K562 (cell line): ENCODE measurements around the gene OXNAD1. TPM values are rescaled to one million over a fixed set of nuclear protein-coding genes. Genes with fewer than 3 reads are reported as not detected.
A peak's percentile ranks its signal among the peaks of the same experiment; 100 is the strongest.

Experiments used
- CXXC5 ChIP-seq: fragments of 250-450 bp; sonication (Bioruptor Pico); IDR thresholded peaks from 2 replicates; pipeline ENCODE4 v1.8.0; 2022; ENCODE audit warnings: inconsistent platforms, mild to moderate bottlenecking, moderate library complexity
- ESRRB ChIP-seq: fragments of 250-450 bp; sonication (Bioruptor Pico); IDR thresholded peaks from 2 replicates; pipeline ENCODE4 v1.5.0; 2020; ENCODE audit warnings: mild to moderate bottlenecking, moderate library complexity, borderline replicate concordance
- MIER1 ChIP-seq: fragments of 450-650 bp; IDR thresholded peaks from 2 replicates; pipeline ENCODE4 v1.6.1; 2016; ENCODE audit warnings: antibody characterized with exemption, mild to moderate bottlenecking, low read depth
- POLR2A ChIP-seq: fragments of 450-650 bp; conservative IDR thresholded peaks from 2 replicates; pipeline ENCODE4 v1.6.1; 2016
- PYGO2 ChIP-seq: fragments of 450-650 bp; IDR thresholded peaks from 2 replicates; pipeline ENCODE4 v1.6.1; 2016; ENCODE audit warnings: mild to moderate bottlenecking, missing genetic modification characterization, moderate library complexity, missing compliant biosample characterization
- SPI1 ChIP-seq: IDR thresholded peaks from 2 replicates; pipeline ENCODE4 v1.6.1; 2011; ENCODE audit warnings: low read depth, low read length, control low read depth, borderline replicate concordance
- TAL1 ChIP-seq: fragments of 450-650 bp; IDR thresholded peaks from 2 replicates; pipeline ENCODE4 v1.6.1; 2016; ENCODE audit warnings: mild to moderate bottlenecking
- TEAD1 ChIP-seq, 2 experiments: fragments of 450-650 bp in 1 of 2; sonication (generic) in 1 of 2; formaldehyde crosslinking; IDR thresholded peaks; 2 replicates each; pipeline versions ENCODE4 v1.4.0 to v1.8.0; 2020 to 2022; ENCODE audit warnings: mild to moderate bottlenecking in 2 of 2, missing genetic modification reagents in 1 of 2
- ZEB2 ChIP-seq: fragments of 450-650 bp; IDR thresholded peaks from 2 replicates; pipeline ENCODE4 v1.6.1; 2016
- ZNF134 ChIP-seq: fragments of 250-450 bp; sonication (Bioruptor Pico); conservative IDR thresholded peaks from 2 replicates; pipeline ENCODE4 v1.4.0; 2020
- ZNF197 ChIP-seq: fragments of 200-800 bp; sonication (Bioruptor generic); IDR thresholded peaks from 2 replicates; pipeline ENCODE4 v1.6.1; 2016; ENCODE audit warnings: low read depth, missing genetic modification characterization, missing compliant biosample characterization
- polyA plus RNA-seq, 8 experiments: library from polyadenylated mRNA; depleted of rRNA in 4 of 8; stranded (reverse) in 5 of 8; unstranded in 3 of 8; fragments of >200 nt; fragmentation: Nextera tagmentation in 2 of 8; fragmentation: Illumina TruSeq in 1 of 8; extraction: Ambion mirVana in 2 of 8; extraction: Trizol in 1 of 8; gene quantifications; 2 replicates each; pipeline versions ENCODE4 v1.2.1 to v1.2.3, GENCODE V29; 2011 to 2014; ENCODE audit warnings: inconsistent platforms in 1 of 8, missing spikeins in 1 of 8
- total RNA-seq, 7 experiments: library from RNA; depleted of rRNA in 6 of 7; stranded (reverse); fragments of >200 nt in 6 of 7; fragmentation: Illumina TruSeq in 2 of 7; extraction: Trizol in 2 of 7; gene quantifications; 2 replicates each; pipeline versions ENCODE4 v1.2.1 to v1.2.3, GENCODE V29; 2011 to 2021; ENCODE audit warnings: low replicate concordance in 1 of 7
- TF ChIP-seq, protein P1 (sequence below): fragments of 250-450 bp; sonication (Bioruptor Pico); IDR thresholded peaks from 2 replicates; pipeline ENCODE4 v1.5.0; 2021; ENCODE audit warnings: mild to moderate bottlenecking, borderline replicate concordance
- TF ChIP-seq, protein P2 (sequence below): fragments of 450-650 bp; IDR thresholded peaks from 2 replicates; pipeline ENCODE4 v1.6.1; 2017; ENCODE audit warnings: antibody characterized with exemption, mild to moderate bottlenecking
- TF ChIP-seq, protein P3 (sequence below): fragments of 250-450 bp; sonication (Bioruptor Pico); IDR thresholded peaks from 2 replicates; pipeline ENCODE4 v1.8.0; 2021; ENCODE audit warnings: mild to moderate bottlenecking, moderate library complexity
- TF ChIP-seq, protein P4 (sequence below): sonication (generic); formaldehyde crosslinking; IDR thresholded peaks from 2 replicates; pipeline ENCODE4 v1.8.0; 2022; ENCODE audit warnings: mild to moderate bottlenecking, missing genetic modification reagents
- TF ChIP-seq, protein P5 (sequence below): fragments of 250-450 bp; sonication (Bioruptor Pico); IDR thresholded peaks from 2 replicates; pipeline ENCODE4 v1.8.0; 2022; ENCODE audit warnings: inconsistent platforms

Gene OXNAD1
- total and polyA plus RNA-seq, 9 of the 15 experiments (the other 6 are each of a cell fraction or from before 2014, with no cell fraction given), result 12.8 to 44.4 (median 41.1) TPM

DNA sequence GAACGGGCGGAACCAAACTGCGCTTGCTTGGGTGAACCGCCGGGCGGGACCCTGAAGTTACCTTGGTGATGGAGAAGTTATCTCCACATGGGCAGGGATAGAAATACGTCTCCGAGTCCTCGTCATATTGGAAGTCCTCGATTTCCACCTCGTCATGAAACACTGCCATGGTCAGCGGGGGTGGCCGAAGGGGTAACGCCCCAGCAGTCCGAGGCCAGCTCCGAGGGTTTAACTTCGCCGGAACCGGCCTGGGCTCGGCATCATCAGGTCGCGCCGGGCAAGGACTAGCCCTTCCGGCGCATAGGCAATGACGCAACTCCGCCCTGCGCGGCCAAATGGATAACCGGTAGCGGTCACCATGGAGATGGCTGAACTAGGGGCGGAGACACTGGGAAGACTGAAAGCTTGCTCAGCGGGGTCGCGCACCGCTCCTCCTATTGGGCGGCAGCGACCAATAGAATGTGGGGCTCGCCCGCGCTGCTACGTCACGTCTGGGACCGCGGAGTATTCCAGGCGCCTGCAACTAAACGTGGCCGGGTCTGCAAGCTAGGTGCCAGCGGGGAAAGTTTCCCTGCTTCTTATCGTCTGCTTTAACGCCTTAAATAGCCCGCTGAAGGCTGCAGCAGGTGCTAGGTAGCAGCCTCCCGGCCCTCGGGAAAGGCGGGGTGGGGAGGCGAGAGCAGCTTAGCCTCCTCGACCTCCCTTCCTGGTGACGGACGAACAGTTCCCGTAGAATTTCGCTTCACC is at the start of gene OXNAD1, which contains the start of gene DPH3 (continued):
- TF ChIP-seq, protein P1, sequence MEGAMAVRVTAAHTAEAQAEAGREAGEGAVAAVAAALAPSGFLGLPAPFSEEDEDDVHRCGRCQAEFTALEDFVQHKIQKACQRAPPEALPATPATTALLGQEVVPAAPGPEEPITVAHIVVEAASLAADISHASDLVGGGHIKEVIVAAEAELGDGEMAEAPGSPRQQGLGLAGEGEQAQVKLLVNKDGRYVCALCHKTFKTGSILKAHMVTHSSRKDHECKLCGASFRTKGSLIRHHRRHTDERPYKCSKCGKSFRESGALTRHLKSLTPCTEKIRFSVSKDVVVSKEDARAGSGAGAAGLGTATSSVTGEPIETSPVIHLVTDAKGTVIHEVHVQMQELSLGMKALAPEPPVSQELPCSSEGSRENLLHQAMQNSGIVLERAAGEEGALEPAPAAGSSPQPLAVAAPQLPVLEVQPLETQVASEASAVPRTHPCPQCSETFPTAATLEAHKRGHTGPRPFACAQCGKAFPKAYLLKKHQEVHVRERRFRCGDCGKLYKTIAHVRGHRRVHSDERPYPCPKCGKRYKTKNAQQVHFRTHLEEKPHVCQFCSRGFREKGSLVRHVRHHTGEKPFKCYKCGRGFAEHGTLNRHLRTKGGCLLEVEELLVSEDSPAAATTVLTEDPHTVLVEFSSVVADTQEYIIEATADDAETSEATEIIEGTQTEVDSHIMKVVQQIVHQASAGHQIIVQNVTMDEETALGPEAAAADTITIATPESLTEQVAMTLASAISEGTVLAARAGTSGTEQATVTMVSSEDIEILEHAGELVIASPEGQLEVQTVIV (CRISPR knock-in tag), result no peak
- peak; percentile 25; the same call in 1 of the 2 replicates for TF ChIP-seq ZEB2
- peak; percentile 93 for TF ChIP-seq CXXC5 (CRISPR knock-in tag)
- TF ChIP-seq TEAD1 (CRISPR knock-in tag; IDR thresholded peaks at IDR 0.05), result peak; percentile 51 to 61; a peak in 1 of 4 replicates
- peak; percentile 96 for TF ChIP-seq POLR2A
- TF ChIP-seq, protein P2, sequence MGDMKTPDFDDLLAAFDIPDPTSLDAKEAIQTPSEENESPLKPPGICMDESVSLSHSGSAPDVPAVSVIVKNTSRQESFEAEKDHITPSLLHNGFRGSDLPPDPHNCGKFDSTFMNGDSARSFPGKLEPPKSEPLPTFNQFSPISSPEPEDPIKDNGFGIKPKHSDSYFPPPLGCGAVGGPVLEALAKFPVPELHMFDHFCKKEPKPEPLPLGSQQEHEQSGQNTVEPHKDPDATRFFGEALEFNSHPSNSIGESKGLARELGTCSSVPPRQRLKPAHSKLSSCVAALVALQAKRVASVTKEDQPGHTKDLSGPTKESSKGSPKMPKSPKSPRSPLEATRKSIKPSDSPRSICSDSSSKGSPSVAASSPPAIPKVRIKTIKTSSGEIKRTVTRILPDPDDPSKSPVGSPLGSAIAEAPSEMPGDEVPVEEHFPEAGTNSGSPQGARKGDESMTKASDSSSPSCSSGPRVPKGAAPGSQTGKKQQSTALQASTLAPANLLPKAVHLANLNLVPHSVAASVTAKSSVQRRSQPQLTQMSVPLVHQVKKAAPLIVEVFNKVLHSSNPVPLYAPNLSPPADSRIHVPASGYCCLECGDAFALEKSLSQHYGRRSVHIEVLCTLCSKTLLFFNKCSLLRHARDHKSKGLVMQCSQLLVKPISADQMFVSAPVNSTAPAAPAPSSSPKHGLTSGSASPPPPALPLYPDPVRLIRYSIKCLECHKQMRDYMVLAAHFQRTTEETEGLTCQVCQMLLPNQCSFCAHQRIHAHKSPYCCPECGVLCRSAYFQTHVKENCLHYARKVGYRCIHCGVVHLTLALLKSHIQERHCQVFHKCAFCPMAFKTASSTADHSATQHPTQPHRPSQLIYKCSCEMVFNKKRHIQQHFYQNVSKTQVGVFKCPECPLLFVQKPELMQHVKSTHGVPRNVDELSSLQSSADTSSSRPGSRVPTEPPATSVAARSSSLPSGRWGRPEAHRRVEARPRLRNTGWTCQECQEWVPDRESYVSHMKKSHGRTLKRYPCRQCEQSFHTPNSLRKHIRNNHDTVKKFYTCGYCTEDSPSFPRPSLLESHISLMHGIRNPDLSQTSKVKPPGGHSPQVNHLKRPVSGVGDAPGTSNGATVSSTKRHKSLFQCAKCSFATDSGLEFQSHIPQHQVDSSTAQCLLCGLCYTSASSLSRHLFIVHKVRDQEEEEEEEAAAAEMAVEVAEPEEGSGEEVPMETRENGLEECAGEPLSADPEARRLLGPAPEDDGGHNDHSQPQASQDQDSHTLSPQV, result no peak
- TF ChIP-seq TAL1, result no peak
- TF ChIP-seq ZNF197, result no peak
- TF ChIP-seq, protein P3, sequence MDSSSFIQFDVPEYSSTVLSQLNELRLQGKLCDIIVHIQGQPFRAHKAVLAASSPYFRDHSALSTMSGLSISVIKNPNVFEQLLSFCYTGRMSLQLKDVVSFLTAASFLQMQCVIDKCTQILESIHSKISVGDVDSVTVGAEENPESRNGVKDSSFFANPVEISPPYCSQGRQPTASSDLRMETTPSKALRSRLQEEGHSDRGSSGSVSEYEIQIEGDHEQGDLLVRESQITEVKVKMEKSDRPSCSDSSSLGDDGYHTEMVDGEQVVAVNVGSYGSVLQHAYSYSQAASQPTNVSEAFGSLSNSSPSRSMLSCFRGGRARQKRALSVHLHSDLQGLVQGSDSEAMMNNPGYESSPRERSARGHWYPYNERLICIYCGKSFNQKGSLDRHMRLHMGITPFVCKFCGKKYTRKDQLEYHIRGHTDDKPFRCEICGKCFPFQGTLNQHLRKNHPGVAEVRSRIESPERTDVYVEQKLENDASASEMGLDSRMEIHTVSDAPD, result no peak
- no peak for TF ChIP-seq SPI1
- no peak for TF ChIP-seq MIER1
- TF ChIP-seq, protein P4, sequence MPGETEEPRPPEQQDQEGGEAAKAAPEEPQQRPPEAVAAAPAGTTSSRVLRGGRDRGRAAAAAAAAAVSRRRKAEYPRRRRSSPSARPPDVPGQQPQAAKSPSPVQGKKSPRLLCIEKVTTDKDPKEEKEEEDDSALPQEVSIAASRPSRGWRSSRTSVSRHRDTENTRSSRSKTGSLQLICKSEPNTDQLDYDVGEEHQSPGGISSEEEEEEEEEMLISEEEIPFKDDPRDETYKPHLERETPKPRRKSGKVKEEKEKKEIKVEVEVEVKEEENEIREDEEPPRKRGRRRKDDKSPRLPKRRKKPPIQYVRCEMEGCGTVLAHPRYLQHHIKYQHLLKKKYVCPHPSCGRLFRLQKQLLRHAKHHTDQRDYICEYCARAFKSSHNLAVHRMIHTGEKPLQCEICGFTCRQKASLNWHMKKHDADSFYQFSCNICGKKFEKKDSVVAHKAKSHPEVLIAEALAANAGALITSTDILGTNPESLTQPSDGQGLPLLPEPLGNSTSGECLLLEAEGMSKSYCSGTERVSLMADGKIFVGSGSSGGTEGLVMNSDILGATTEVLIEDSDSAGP (CRISPR knock-in tag), result 0 out of 2 replicates have a peak, but pooled peaks have one; percentile 39
- 0 out of 2 replicates have a peak, but pooled peaks have one; percentile 36 for TF ChIP-seq ZNF134 (CRISPR knock-in tag)
- no peak for TF ChIP-seq ESRRB (CRISPR knock-in tag)
- TF ChIP-seq PYGO2 (tag), result no peak
- TF ChIP-seq, protein P5, sequence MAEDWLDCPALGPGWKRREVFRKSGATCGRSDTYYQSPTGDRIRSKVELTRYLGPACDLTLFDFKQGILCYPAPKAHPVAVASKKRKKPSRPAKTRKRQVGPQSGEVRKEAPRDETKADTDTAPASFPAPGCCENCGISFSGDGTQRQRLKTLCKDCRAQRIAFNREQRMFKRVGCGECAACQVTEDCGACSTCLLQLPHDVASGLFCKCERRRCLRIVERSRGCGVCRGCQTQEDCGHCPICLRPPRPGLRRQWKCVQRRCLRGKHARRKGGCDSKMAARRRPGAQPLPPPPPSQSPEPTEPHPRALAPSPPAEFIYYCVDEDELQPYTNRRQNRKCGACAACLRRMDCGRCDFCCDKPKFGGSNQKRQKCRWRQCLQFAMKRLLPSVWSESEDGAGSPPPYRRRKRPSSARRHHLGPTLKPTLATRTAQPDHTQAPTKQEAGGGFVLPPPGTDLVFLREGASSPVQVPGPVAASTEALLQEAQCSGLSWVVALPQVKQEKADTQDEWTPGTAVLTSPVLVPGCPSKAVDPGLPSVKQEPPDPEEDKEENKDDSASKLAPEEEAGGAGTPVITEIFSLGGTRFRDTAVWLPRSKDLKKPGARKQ (CRISPR knock-in tag), result no peak
